HG03103 (cell line): ENCODE results near the gene RPUSD1.
A peak's percentile ranks its signal among the peaks of the same experiment; 100 is the strongest.
"Not testable (repeated sequence)": the region's sequence is repeated elsewhere in the genome, so short reads cannot be mapped to it uniquely, and the experiment has no call there.

ENCODE experiments used
- ATAC-seq: cut with Tn5 transposase; IDR thresholded peaks from one replicate; pipeline ENCODE4 v1.9.1; 2021; ENCODE audit warnings: low read depth; ENCODE audit not compliant: unreplicated experiment

Gene RPUSD1, protein sequence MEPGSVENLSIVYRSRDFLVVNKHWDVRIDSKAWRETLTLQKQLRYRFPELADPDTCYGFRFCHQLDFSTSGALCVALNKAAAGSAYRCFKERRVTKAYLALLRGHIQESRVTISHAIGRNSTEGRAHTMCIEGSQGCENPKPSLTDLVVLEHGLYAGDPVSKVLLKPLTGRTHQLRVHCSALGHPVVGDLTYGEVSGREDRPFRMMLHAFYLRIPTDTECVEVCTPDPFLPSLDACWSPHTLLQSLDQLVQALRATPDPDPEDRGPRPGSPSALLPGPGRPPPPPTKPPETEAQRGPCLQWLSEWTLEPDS

GRCh38 chr16:787978-788398, at the start of gene RPUSD1:
TSS of gene RPUSD1 (minus strand) at chr16:788381. CDS start at chr16:787737, 644 bp downstream.
- ATAC-seq, result peak; percentile 18

GRCh38 chr16:836822-837221, 48.6 kb upstream of the RPUSD1 start:
- ATAC-seq, result not testable (repeated sequence)

GRCh38 chr16:836221-836620, 48.0 kb upstream of the RPUSD1 start:
- ATAC-seq, result no peak

DNA sequence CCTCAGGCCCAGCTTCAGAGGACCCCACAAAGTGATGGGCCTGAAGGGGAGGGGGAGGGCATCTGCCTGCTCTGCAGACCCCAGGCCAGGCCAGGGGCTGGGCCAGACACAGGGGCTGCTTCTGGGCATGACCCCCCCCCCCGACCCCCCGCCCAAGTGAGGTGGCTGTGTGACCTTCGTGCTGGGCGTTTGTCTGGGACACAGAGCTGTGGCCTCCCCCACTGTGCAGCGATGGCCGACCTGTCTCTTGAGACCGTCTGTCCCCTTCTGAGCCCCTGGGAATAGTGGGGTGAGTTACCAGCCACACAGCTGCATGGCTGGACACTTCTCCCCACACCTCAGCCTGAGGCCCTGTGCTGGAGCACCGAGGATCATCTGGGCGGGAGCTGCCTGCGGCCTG, 47.2 kb upstream of the RPUSD1 start:
- ATAC-seq, result no peak

- no peak for ATAC-seq
These were observed 45.2 kb upstream of the RPUSD1 start for GRCh38 chr16:833411-833810.

DNA sequence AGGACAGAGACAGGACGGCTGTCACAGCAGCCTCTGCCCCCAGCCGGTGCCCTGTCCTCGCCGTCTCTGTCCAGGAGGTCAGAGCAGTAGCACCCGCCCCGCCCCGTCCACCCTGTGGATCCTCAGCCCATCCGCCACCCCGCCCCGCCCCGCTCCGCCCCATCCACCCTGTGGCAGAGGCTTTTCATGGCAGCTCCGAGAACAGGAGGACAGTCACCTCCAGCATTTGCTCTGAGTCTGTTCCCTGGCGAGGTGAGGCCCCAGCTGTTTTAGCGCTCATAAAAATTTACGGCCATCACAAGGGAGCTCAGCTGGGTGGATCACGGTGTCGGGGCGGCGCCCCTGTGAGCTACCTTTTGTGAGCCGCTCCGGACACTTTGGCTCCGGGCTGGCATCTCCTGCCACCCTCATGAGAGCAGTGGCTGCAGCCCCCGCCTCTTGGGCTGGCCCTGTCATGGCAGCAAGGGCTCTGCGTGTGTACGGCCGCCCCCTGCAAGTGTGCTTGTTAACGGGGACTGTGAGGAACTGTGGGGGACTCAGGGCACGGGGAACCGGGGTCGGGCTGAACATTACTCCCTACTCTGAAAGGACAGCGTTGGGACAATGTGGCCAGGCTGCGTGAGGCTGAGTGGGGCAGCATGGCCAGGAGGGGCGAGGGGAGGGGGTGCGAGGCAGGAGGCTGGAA, 44.6 kb upstream of the RPUSD1 start:
- ATAC-seq, result no peak

DNA sequence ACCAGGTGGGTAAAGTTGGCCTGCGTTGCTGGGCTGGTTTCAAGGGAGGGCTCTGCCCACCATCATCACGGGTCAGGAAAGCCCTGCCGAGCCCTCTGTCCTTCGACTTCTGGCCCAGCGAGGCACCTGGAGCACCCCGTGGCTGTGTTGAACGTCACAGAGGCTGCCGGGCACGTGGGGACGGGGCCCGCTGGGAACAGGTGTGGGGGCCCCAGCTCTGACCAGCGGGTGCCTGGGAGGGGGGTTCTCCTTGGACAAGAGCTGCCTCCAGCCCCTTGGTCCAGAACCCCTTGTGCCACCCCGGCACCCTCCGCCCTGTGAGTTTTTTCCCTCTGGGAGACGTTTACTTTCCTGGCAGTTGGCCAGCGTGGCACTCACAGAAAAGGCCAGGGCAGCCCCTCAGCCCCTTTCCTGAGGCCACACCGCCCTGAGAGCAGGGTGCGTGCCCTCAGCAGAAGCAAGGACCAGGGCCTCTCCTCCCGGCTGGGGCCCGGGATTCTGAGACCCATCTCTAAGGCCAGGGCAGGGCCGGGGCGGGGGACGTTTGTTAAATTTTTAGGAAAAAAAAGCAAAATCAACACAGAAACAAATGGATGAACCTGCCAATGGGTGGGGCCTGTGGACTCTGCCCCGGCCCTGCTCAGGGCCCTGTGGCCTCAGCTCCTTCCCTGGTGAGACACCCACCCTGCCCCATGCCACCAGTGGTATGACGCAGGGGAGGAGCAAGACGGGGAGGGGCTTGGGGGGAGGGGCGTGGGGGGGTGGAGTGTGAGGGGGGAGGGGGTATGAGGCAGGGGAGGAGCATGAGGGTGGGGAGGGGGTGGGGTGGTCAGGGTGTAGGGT, 43.6 kb upstream of the RPUSD1 start:
- no peak for ATAC-seq

DNA sequence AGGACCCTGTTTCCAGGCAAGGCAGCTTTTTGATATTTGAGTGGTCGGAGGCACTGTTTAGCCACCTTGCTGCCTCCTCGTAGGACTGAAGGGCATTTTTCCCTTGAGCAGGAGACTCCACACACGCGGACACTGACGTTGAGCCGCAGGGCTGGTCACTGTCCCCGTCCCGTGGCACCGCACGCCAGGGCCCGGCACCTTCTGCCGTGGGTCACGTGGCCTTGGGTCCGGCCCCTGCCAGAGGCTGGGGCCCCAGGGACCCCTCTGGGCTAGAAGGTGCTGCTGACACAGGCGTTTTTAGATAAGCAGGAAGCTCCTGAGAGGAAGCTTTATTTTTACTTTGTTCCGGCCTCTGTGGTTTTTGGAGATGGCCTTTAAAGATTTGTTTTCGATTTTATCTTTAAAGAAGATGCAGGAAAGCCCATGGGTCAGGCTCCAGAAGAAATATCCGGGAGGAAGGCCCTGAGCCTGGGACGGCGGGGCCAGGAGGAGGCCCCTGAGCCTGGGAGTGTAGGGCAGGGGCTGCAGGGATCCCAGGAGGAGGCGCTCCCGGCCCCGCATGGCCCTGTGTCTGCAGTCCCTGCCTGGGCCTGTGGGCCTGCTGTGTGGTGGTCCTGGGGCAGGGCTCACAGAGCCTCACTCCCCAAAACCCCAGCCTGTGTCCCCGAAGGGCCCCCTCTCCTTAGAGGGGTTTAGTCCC, 42.8 kb upstream of the RPUSD1 start:
- ATAC-seq, result no peak

- no peak for ATAC-seq
These were observed 42.1 kb upstream of the RPUSD1 start for GRCh38 chr16:830107-830870.

GRCh38 chr16:828891-829290, 40.7 kb upstream of the RPUSD1 start:
- ATAC-seq, result no peak

DNA sequence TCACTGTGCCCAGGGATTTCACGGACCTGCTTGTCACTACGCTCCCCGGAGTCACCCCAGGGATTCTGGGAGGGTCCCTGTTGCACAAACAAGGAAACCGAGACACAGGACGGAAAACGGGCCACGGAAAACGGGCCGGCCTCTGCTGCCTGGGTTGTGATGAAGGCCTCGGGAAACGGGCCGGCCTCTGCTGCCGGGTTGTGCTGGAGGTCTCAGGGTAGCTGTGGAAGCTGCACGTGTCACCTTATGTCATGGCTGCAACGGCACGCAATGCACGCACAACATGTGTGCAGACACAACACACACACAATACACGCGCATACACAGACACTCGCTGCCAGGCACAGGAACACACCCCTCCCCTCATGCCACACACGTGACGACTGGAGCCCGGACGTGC, 39.3 kb upstream of the RPUSD1 start:
- no peak for ATAC-seq

- ATAC-seq, result no peak
These were observed 37.3 kb upstream of the RPUSD1 start for GRCh38 chr16:825341-826061.

- ATAC-seq, result no peak
These were observed 36.4 kb upstream of the RPUSD1 start for GRCh38 chr16:824601-825000.

- no peak for ATAC-seq
These were observed 36.0 kb upstream of the RPUSD1 start for GRCh38 chr16:824194-824593.

- ATAC-seq, result no peak
These were observed 34.7 kb upstream of the RPUSD1 start for GRCh38 chr16:822909-823297.

- ATAC-seq, result no peak
These were observed 34.2 kb upstream of the RPUSD1 start for GRCh38 chr16:822174-822908.

DNA sequence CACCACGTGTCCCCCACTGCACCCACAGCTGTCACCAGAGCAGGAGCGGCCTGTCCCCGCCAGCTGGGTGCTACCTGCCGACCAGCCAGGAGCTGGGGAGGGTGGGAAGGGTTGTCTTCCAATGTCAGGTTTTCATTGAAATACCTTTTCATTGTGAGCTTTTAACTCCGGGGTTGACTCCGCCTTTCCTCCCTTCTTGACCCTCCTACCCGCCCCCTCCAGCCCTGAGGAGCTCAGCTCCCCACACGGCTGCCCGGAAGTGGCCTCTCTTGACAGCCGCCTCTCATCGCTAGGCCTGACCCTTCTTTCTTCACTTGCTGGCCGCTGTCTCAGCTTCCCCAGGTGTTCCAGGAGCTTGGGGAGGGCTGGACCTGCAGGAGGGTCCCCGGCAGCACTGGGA, 33.6 kb upstream of the RPUSD1 start:
- ATAC-seq, result no peak

DNA sequence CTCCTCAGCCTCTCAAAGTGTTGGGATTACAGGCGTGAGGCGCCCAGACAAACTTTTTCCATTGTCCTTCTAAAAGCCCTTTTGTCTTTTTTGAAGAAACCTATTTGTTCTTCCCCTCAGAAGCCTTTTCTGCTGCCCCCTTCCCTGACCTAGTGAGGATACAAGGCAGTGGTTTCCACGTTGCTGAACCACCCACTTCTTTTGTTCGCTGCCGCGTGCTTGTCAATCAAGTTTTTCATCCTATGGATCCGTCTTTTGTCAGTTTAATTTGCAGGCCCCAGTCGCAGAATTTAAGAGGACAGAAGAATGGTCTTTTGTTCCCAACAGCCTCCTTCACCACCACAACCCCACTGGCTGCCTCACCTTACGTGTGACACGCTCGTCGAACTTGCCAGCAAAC, 32.6 kb upstream of the RPUSD1 start:
- no peak for ATAC-seq

DNA sequence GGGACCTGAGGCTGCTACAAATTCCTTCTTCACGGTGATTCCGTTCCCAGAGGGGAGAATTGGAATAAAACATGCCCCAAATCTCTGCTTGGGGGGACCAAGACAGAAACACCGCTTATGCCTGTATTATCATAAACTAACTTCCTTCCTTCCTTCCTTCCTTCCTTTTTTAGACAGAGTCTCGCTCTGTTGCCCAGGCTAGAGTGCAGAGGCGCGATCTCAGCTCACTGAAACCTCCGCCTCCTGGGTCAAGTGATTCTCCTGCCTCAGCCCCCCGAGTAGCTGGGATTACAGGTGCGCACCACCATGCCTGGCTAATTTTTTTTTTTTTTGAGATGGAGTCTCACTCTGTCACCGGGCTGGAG, 31.8 kb upstream of the RPUSD1 start:
- not testable (repeated sequence) for ATAC-seq
